Testis (tissue), 5 donors: ENCODE measurements around the gene MDC1. TPM values are rescaled to one million over a fixed set of nuclear protein-coding genes. Genes with fewer than 3 reads are reported as not detected.
A peak's percentile ranks its signal among the peaks of the same experiment; 100 is the strongest.
"Not testable (repeated sequence)": the region's sequence is repeated elsewhere in the genome, so short reads cannot be mapped to it uniquely, and the experiment has no call there.

Experiments used
- DNase-seq: peaks from one replicate; pipeline ENCODE4 v3.0.0-alpha.2; 2019
- H3K27ac ChIP-seq, 2 donors: fragments of 200-600 bp; sonication (generic); one replicate each; pipeline ENCODE4 v1.5.1; 2019
- H3K27me3 ChIP-seq: fragments of 200-600 bp; sonication (generic); one replicate; pipeline ENCODE4 v1.5.1; 2019
- H3K36me3 ChIP-seq: fragments of 200-600 bp; sonication (generic); one replicate; pipeline ENCODE4 v1.5.1; 2017; ENCODE audit warnings: low read depth; ENCODE audit errors: missing control alignments
- H3K4me1 ChIP-seq: fragments of 200-600 bp; sonication (generic); one replicate; pipeline ENCODE4 v1.5.1; 2019
- H3K4me3 ChIP-seq, 2 donors: fragments of 200-600 bp; sonication (generic); one replicate each; pipeline ENCODE4 v1.5.1; 2017 to 2019
- H3K9me3 ChIP-seq: fragments of 200-600 bp; sonication (generic); one replicate; pipeline ENCODE4 v1.5.1; 2017
- CTCF ChIP-seq, 3 experiments: fragments of 450-650 bp in 2 of 3; fragments of 200-600 bp in 1 of 3; sonication (generic) in 1 of 3; IDR thresholded peaks; one replicate each; pipeline ENCODE4 v1.5.1; 2016 to 2019; ENCODE audit warnings: antibody characterized with exemption in 3 of 3, mild to moderate bottlenecking in 2 of 3, moderate library complexity in 1 of 3
- POLR2A ChIP-seq: fragments of 450-650 bp; IDR thresholded peaks from one replicate; pipeline ENCODE4 v1.6.1; 2017; ENCODE audit warnings: antibody characterized with exemption, mild to moderate bottlenecking, moderate library complexity
- WGBS, 2 donors: methylation state at CpG; one replicate each; pipeline ENCODE4 v1.1.5; 2018; 5-methylcytosine and 5-hydroxymethylcytosine counted together
- intact Hi-C: fragments of 100-400 bp; cut with DNase I; formaldehyde crosslinking; loops from one replicate; pipeline ENCODE4 v1.15.1; 2023; ENCODE audit warnings: low total_unique reads
- long read RNA-seq, 2 donors: transcript quantifications; one replicate each; lab custom pipeline, GENCODE V29; 2026
- polyA plus RNA-seq: library from polyadenylated mRNA; stranded (reverse); fragments of 350-450 nt; fragmentation: Illumina TruSeq; extraction: RNeasy Lipid Tissue Mini Kit (QIAGEN cat#74804); gene quantifications from one replicate; pipeline ENCODE4 v1.2.3, GENCODE V29; 2014; ENCODE audit warnings: low read depth, low replicate concordance; ENCODE audit not compliant: insufficient read depth
- total RNA-seq, 2 donors: library from RNA; depleted of rRNA; stranded (reverse); fragments of >200 nt; gene quantifications; one replicate each; pipeline ENCODE4 v1.2.3, GENCODE V29; 2016

MDC1 gene, protein sequence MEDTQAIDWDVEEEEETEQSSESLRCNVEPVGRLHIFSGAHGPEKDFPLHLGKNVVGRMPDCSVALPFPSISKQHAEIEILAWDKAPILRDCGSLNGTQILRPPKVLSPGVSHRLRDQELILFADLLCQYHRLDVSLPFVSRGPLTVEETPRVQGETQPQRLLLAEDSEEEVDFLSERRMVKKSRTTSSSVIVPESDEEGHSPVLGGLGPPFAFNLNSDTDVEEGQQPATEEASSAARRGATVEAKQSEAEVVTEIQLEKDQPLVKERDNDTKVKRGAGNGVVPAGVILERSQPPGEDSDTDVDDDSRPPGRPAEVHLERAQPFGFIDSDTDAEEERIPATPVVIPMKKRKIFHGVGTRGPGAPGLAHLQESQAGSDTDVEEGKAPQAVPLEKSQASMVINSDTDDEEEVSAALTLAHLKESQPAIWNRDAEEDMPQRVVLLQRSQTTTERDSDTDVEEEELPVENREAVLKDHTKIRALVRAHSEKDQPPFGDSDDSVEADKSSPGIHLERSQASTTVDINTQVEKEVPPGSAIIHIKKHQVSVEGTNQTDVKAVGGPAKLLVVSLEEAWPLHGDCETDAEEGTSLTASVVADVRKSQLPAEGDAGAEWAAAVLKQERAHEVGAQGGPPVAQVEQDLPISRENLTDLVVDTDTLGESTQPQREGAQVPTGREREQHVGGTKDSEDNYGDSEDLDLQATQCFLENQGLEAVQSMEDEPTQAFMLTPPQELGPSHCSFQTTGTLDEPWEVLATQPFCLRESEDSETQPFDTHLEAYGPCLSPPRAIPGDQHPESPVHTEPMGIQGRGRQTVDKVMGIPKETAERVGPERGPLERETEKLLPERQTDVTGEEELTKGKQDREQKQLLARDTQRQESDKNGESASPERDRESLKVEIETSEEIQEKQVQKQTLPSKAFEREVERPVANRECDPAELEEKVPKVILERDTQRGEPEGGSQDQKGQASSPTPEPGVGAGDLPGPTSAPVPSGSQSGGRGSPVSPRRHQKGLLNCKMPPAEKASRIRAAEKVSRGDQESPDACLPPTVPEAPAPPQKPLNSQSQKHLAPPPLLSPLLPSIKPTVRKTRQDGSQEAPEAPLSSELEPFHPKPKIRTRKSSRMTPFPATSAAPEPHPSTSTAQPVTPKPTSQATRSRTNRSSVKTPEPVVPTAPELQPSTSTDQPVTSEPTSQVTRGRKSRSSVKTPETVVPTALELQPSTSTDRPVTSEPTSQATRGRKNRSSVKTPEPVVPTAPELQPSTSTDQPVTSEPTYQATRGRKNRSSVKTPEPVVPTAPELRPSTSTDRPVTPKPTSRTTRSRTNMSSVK (N-terminal part only)
- total RNA-seq (10 to 100 TPM; 56.6 to 79.3 TPM), polyA plus RNA-seq (155 TPM)
- long read RNA-seq, donor 1, partial matches to known transcripts, result 113 of 822 reads
- long read RNA-seq, donor 1, other reads (novel, unspliced or antisense), result 706 of 822 reads
- long read RNA-seq, donor 2, partial matches to known transcripts, result 5 of 10 reads
- long read RNA-seq, donor 2, other reads (novel, unspliced or antisense), result 0 of 10 reads

DNA sequence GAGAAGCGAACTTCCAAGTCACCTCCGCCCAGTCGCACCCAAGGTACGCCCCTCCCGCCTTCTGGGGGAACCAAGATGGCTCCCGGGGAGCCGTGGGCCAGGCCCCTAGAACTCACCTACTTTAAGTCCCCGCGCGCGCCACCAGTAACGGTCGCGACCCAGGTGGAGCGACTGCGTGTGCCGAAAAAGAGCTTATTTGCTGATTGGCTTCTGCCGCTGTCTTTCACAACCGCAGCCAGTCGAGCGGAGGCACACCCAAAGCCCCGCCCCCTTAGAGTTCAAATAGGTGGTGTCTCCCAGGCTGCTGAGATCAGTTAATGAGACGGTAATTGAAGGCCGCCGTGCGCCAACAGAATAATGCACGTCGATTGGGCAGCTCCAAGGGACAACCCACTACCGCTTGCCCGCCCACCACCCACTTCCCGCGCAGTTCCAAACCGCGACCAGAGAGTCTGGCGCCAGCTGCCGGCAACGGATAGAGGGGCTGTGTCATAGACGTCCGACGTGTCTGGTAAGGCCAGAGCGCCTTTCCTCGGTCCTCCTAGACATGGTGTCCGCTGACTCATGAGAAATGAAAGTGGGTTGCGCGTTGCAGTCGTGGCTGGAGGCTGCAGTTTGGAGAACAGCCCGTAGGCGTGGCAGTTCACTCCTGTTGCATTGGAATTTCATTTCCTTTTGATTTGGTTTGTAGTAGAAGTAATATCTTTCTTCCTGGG is at the start of gene MDC1:
Gene MDC1, minus strand, starts transcription at position 153 of the 716 bp plus-strand sequence. CDS start 2,106 bp downstream, outside the sequence.
- intact Hi-C loops, result no loop called here
- 0% methylated on average over 8 to 33 of the region's 48 CpGs for WGBS, 2 donors
- Histone ChIP-seq H3K27ac (peak within 1 kb of the TSS; percentile 90), H3K4me1 (peaks cover 15% of the 10 kb centered on the region), H3K27me3 (no peaks in the 10 kb centered on the region), H3K4me3 (peak within 1 kb of the TSS; percentile 62 to 78), H3K36me3 (no peaks in the 10 kb centered on the region), H3K9me3 (no peaks in the 10 kb centered on the region)
- DNase-seq, result peak; percentile 100
- TF ChIP-seq CTCF (IDR thresholded peaks at IDR 0.05) (peak in 2 of 3 experiments; percentile 55 to 58), POLR2A (peak; percentile 81)

DNA sequence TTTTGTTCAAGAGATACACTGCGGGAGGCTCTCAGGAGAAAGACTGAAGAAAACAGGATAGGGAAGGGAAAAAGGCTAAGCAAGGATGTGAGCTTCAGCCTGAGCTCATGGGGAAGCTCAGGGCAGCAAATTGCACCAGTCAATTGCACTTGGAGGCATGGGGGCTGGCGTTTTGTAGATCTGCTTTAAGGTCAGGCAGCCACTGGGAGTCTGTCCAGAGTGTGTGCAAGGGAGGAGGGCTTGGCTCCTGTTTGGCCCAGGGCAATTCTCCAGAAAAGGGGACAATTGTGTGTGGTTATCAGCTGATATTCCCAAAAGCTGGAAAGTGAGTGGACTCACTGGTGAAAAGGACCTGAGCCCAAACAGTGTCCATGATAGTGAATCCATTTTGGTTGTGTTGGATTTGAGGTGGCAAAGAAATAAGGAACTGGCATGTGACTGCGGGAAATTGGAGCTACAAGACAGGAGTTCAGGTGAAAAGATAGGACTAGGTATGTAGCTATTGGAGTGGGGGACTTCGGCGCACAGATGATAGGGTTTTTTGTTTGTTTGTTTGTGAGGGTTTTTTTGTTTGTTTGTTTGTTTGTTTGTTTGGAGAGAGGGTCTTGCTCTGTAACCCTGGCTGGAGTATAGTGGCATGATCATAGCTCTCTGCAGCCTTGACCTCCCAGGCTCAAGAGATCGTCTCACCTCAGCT is 49.5 kb upstream of the MDC1 start:
- 81 to 86% methylated on average over 6 of the region's 6 CpGs for WGBS, 2 donors
- TF ChIP-seq POLR2A (no peak), CTCF (IDR thresholded peaks at IDR 0.05) (no peak)
- H3K27me3 ChIP-seq, result no peaks in the 10 kb centered on the region
- no peak overlapping the region for H3K27ac ChIP-seq
- no peaks in the 10 kb centered on the region for H3K36me3 ChIP-seq
- H3K9me3 ChIP-seq, result no peaks in the 10 kb centered on the region
- peaks cover 7% of the 10 kb centered on the region for H3K4me1 ChIP-seq
- no peak overlapping the region for H3K4me3 ChIP-seq
- no peak for DNase-seq
- intact Hi-C loops, result no loop called here

GRCh38 chr6:30765495-30765894 is 48.4 kb upstream of the MDC1 start:
- H3K4me1 ChIP-seq, DNase-seq, H3K36me3 ChIP-seq, H3K4me3 ChIP-seq, H3K9me3 ChIP-seq, H3K27ac ChIP-seq, intact Hi-C loops, H3K27me3 ChIP-seq: not testable (repeated sequence)
- WGBS, 2 donors, result 73 to 89% methylated on average over 1 of the region's 1 CpG

- intact Hi-C loops, DNase-seq, H3K27me3 ChIP-seq, H3K4me3 ChIP-seq, H3K4me1 ChIP-seq, H3K36me3 ChIP-seq, H3K9me3 ChIP-seq, H3K27ac ChIP-seq: not testable (repeated sequence)
- WGBS, 2 donors, result 74 to 80% methylated on average over 13 of the region's 13 CpGs
Measured at GRCh38 chr6:30764490-30765043, 47.5 kb upstream of the MDC1 start.
